AML-193 (cell line): ENCODE data around the gene FBXW9.
A peak's percentile ranks its signal among the peaks of the same experiment; 100 is the strongest.
"Not testable (repeated sequence)": the region's sequence is repeated elsewhere in the genome, so short reads cannot be mapped to it uniquely, and the experiment has no call there.

Experiments used
- DNase-seq, 2 experiments: peaks; one replicate each; lab custom pipeline; 2025; lab: John Stamatoyannopoulos, UW

Gene FBXW9

GRCh38 chr19:12680034-12680433 lies 16.4 kb downstream of the FBXW9 start:
- no peak for DNase-seq

- DNase-seq, result not testable (repeated sequence)
These were observed 18.4 kb downstream of the FBXW9 start for GRCh38 chr19:12678039-12678438.

- no peak for DNase-seq
These were observed 19.5 kb downstream of the FBXW9 start for GRCh38 chr19:12676928-12677327.

GRCh38 chr19:12676384-12676792 lies 20.0 kb downstream of the FBXW9 start:
- DNase-seq, result peak; percentile 46 to 57

GRCh38 chr19:12675940-12676339 lies 20.5 kb downstream of the FBXW9 start:
- no peak for DNase-seq

GRCh38 chr19:12675399-12675798 lies 21.0 kb downstream of the FBXW9 start:
- no peak for DNase-seq

- no peak for DNase-seq
These were observed 23.7 kb downstream of the FBXW9 start for GRCh38 chr19:12672744-12673143.

- DNase-seq, result no peak
These were observed 26.1 kb downstream of the FBXW9 start for GRCh38 chr19:12670159-12670928.

- peak; percentile 75 to 78 for DNase-seq
These were observed 26.9 kb downstream of the FBXW9 start for GRCh38 chr19:12669270-12670158.

- DNase-seq, result no peak
These were observed 27.5 kb downstream of the FBXW9 start for GRCh38 chr19:12668932-12669269.

GRCh38 chr19:12668346-12668745 lies 28.1 kb downstream of the FBXW9 start:
- DNase-seq, result no peak

- no peak for DNase-seq
These were observed 28.6 kb downstream of the FBXW9 start for GRCh38 chr19:12667731-12668302.

GRCh38 chr19:12666265-12667048 lies 30.0 kb downstream of the FBXW9 start, which contains the start of the genes MAN2B1 and WDR83:
TSS of gene MAN2B1 (minus strand) at chr19:12666742. CDS start at chr19:12666701, 41 bp downstream.
TSS of gene WDR83 (plus strand) at chr19:12666807. CDS start at chr19:12669791, 2,984 bp downstream.
- peak; percentile 56 to 57 for DNase-seq

- DNase-seq, result no peak
These were observed 30.7 kb downstream of the FBXW9 start for GRCh38 chr19:12665671-12666264.

GRCh38 chr19:12665281-12665573 lies 31.2 kb downstream of the FBXW9 start:
- DNase-seq, result peak; percentile 94 to 97

- no peak for DNase-seq
These were observed 31.8 kb downstream of the FBXW9 start for GRCh38 chr19:12664406-12665280.

GRCh38 chr19:12660980-12661379 lies 35.5 kb downstream of the FBXW9 start:
- DNase-seq, result no peak

- no peak for DNase-seq
These were observed 38.5 kb downstream of the FBXW9 start for GRCh38 chr19:12657966-12658365.

GRCh38 chr19:12656899-12657571 lies 39.4 kb downstream of the FBXW9 start:
- no peak for DNase-seq

GRCh38 chr19:12655546-12655945 lies 40.9 kb downstream of the FBXW9 start:
- DNase-seq, result no peak
